ENCODE measurements around the gene HS3ST3A1. TPM values are rescaled to one million over a fixed set of nuclear protein-coding genes. Genes with fewer than 3 reads are reported as not detected.
"Not testable (repeated sequence)": the region's sequence is repeated elsewhere in the genome, so short reads cannot be mapped to it uniquely, and the experiment has no call there.

The HS3ST3A1 gene
- total RNA-seq, 1 donor from 2014 or later = 4.5 TPM

DNA sequence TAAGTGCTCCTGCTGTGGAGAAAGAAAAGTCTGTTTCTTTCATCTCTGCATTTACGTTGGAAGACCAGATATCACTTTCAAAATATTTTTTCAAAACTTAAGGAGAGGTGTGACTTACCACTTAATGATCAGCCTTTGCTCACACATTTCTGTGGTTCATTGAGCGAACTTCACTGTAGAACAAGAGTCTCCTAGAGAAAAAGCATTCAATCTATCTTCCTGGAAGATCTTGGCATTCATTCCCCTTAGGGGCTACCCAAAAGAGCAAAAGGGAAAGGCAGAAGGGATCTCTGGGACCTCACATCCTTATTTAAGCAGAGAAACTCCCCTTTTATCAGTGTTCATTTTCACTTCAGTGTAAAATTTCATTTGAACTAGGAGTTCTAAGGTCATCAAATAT is 61.2 kb downstream of the HS3ST3A1 start:
- intact Hi-C loops (cut with micrococcal nuclease) = no loop called here

DNA sequence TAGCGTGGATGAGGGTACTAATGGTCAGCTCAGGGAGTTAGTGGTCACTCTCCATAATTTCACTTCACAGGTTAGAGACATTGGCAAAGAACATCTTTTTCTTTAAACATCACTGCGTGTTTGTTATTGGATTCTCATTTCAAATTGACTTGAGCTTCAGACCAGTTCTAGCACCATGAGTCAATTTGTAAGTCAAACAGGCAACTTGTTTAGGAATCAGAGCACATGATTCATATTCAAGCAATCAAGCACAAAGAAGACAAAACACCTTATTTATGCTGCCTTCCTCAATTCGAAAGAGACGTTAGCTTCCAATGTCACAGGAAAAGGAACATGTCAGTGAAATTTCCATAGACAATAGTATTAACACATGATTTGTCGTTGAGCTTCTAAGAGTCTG is 62.3 kb downstream of the HS3ST3A1 start:
- intact Hi-C loops (cut with micrococcal nuclease) = no loop called here

DNA sequence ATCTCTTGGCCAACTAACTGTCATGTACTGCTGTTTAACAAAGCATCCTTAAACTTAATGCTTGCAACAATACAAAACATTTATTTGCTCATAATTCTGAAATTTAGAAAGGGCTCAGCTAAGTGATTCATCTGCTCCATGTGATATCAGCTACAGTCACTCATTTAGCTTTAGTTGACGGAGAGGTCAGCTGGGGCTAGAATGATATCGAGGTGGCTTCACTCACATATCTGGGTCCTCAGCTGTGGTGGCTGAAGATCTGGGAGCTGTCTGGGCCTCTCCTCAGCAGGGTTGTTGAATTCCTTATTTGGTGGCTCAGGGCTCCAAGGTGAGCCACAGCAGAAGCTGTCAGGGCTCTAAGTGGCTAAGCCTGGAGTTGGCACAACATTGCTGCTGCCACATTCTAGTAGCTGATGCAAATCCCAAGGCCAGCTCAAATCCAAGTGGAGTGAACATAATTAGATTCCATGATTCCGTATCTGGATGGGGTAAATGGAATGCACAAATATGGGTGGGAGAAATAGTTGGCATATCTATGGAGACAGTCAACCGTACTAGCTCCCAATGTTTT is 62.8 kb downstream of the HS3ST3A1 start:
- intact Hi-C loops (cut with micrococcal nuclease) = no loop called here

DNA sequence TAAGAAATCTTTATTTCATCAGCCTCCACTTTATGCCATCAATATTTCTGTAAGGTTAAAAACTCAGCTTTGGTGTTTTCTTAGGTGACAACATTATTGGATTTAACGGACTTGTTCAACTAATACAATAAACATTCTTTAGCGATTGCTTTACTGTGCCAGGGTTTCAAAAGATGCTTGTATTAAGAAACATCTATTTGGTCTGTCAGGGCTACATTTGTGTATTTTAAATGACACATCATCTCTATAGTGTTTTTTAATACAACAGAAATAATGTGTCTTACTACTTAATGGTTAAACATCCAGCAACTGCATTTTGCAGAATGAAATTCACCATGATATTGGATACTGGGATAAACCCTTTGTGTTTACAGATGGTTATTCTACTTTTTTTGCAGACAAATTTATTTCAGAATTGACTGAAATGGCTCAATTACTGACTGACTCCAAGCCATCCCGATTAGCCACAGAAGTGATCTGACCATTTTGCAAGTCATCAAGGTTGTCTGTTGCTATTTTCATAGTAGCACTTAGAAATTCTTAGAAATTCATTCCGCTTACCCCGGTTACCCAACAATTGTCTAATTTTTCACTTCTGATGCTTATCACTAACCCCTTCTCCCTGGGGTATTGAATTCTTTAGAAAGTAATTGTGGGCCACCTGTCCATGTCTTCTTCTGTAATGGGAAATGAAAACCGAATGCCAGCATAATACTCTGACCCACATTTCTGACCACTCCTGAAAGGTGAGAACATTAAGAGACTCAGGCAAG is 63.7 kb downstream of the HS3ST3A1 start:
- intact Hi-C loops (cut with micrococcal nuclease) = no loop called here

DNA sequence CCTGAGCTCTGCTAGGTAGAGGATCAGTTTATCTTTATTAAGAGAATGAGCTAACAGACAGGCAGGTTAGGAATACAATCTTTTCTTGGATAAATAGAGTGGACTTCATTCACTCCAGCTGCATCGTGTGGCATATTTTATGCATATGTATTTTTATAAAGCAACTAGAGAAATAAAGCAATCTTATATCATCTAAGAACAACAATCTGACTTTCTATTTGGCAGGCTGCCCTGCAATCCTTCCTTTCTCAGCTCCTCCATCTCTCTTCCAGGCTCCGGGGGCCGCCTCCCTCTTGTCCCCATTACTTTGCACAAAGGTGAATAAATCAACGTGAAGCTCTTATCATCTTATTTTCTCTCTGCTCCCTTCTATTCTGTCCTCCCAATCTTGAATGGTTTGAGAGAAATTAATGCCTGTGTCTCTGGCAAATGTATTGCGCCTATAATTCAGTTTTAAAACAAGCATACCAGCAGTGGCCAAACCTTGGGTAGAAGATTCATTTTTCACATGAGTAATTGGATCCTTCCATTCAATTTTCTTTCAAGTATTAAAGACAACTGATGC is 64.5 kb downstream of the HS3ST3A1 start:
- intact Hi-C loops (cut with micrococcal nuclease) = no loop called here

DNA sequence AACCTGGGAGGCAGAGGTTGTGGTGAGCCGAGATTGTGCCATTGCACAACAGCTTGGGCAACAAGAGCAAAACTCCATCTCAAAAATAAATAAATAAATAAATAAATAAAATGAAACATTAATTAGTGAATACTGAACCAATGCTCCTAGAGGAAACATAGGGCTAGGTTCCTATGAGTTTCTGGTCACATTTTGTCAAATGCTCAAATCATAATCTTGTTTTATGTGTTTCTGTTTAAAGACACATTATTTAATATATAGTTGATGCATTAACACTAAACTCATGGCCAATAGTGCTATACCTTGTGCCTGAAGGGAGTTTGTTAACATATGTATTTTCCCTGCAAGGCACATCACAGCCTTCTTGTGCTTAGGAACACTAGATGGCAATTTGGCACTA is 66.8 kb downstream of the HS3ST3A1 start:
- intact Hi-C loops (cut with micrococcal nuclease) = no loop called here

DNA sequence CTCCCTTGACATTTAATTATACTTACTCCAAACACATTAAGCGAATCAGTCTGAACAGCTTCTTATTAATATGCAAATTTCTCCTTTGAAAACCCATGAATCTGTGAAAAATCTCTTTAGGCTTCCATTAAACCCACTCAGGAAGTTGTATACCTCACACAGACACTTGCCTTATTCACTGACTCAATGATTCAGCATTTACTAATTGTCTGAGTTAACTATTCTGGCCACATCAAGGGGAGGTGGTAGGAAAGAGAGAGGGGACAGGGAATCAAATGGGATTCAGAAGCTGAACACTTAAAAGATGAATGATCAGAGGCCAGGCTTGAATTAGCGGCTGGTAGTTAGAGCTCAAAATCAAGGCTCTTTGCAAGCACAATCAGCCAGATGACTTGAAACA is 70.0 kb downstream of the HS3ST3A1 start:
- intact Hi-C loops (cut with micrococcal nuclease) = no loop called here

DNA sequence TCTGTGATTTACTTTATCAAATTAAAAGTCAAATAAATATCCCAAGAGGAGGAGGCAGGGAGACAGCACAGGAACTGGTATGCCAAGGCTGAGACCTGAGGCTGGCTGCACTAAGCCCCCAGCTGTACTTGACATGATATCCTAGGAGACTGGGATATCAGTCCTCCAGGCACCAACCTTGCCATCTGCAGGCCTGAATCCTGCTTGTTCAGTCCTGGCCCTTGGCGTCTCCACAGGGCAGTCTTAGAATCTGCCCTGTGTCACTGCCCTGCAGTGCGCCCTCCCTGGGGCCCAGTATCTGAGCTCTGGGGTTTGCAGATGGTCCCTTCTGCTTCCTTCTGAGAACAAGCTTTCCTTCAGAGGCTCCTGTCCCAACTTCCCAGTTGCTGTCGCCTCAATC is 75.9 kb downstream of the HS3ST3A1 start:
- intact Hi-C loops (cut with micrococcal nuclease) = no loop called here

DNA sequence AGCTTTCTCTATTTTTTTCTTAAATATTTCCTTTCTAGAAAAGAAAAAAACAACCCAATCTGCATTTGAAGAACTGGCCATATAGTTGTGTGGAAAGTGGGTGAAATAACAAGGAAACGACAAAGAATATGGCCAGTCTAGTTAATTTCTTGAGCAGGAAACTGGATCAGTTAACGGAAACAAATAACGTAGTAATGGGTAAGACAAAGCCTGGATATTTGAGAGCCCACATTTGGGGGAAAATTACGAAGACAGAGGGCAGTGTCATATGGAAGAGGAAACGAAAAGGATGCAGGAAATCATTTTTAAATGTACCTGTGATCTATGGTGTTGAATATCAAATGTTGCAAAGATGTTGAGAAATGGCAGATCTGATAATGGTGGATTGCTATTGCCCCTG is 78.6 kb downstream of the HS3ST3A1 start:
- intact Hi-C loops (cut with micrococcal nuclease) = no loop called here

DNA sequence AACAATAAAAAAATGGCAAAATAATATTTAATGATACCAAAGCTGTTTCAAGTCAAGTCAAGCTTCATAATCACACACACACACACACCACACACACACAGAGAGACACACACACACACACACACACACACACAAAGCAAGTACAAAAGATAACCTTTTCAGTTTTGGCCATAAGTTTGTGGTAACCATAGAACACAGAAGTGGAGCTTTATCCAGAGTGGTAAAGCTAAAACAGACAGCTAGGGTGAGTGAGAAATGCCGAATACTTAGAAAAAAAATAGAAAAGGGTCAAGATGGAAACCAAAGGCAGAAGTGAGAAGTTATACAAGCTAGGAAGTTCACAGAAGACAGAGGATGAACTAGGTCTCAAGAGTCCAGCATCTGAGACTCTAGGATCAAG is 79.0 kb downstream of the HS3ST3A1 start:
- intact Hi-C loops (cut with micrococcal nuclease) = no loop called here

DNA sequence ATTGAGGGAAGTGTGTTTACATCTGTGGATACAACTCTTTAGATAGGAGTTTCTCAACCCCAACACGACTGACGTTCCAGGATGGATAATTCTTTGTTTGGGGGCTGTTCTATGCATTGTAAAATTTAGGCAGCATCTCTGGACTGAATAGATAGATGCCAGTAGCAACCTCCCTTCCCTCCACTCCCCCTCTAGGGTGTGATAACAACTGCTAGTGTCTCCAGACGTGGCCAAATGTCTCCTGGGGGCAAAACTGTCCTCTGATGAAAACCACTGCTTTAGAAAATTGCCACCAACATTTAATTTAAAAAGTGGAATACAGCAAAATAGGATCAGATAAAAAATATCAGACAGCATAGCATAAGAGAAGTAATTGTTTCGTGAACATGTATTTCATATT is 79.9 kb downstream of the HS3ST3A1 start:
- intact Hi-C loops (cut with micrococcal nuclease) = no loop called here

DNA sequence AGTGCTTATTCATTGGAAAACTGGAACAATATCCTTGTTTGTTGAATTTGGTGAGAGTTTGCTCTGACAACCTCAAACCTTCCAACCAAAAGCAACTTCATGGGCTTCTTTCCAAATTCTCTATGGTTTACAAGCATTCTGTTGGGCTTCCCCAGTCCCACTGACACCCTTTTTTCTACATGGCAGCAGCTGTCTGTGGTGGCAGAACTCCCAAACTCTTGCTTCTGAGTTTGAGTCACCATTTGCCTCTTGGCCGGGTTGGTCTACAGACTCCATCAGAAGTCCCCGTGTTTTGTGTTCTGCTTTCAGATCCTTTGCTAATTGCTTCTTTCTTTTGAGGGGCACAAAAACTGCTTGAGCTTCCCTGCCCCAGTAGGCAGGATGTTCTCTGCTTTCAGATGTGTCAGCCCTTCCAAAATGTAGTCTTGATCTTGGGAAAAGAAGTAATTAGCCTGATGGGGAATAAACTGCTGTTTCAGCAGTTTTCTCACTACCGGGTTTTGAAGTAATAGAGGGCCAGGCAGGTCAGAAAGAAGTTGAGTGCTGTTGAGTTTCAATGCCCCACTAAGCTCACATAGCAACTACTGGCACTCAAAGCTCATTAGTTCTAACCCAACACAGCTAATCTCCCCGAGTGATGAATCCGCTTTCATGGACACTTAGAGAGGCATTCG is 80.7 kb downstream of the HS3ST3A1 start:
- intact Hi-C loops (cut with micrococcal nuclease) = no loop called here

DNA sequence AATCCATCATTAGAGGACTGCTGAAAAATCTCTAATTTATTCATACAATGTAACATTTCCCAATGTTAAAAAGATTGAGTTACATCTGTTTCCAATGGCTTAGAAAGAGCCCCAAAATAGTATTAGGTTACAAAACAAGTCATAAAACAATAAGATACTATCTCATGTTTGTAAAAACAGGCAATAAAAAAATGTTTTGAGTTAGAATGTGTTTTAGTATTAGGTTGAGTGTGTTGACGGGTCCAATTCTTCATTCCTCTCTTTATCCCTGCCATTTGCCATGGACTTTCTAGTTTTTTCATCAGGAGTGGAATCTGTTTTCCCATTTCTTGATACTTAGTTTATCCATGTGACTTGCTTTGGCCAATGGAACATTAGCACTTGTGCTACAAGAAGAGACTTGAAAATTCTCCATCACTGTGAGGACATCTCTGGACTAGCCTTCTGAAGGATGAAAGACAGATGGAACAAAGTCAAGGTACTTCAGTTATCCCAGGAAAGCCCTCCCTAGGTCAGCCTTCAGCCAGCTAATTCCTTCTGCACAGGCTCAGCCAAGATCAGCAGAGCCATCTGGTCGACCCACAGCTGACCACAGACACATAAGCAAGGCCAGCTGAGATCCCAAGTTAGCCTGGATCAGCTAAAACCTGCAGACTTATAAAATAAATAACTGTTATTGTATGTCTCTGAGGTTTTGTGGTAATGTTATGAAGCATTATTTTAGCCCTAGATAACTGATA is 83.3 kb downstream of the HS3ST3A1 start:
- intact Hi-C loops (cut with micrococcal nuclease) = no loop called here

DNA sequence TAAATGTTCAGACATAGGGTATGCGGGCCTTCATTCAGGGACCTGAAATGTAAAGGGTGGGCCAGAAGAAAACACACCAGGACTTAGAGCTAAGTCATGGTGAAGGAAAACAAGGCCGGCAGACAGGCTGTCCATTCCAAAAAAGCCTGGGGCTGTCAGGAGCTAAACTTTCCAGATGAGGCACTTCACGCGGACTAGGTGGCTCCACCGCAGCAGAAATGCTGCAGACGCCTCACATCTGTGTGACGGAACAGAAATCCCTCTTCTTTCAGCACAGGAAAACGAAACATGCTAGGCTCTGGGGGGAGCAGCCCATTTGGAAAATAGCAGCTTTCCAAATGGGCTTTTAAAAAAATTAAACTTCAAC is 88.7 kb downstream of the HS3ST3A1 start:
- intact Hi-C loops (cut with micrococcal nuclease) = no loop called here

DNA sequence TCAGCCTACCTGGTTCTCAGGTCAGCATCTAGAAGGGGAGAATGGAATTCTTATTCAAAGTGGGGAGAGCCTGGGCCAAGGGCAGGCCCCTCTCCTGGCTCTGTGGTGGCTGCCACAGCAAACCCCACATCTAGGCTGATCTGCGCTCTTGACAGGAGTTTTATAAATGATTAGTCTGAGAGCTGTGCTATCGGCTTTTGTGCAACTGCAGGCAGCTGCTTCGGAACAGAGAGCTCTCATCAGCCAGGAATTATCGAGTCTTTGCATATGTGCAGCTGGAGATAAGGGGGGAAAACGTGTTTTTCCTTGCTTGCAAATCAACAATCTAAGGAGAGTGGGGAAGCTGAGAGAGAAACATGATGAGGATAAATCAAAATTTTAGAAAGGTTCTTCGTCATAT is 91.7 kb downstream of the HS3ST3A1 start:
- intact Hi-C loops (cut with micrococcal nuclease) = no loop called here

DNA sequence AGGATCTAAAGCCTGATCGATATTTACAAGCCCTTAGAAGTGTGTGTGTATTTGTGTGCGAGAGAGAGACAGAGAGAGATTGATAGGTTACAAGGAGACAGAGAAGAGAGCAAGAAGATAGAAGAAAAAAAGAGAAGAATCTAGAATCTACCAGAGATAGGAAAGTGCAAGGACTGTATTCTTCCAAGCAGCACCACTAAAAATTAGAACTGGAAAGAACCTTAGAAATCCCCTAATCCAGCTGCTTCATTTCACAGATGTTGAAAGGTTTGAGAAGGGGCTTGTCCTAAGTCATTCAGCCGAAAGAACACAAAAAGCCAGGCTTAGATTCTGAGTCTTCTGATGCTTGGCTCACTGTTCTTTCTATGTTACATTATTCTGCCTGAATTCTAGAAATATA is 92.2 kb downstream of the HS3ST3A1 start:
- intact Hi-C loops (cut with micrococcal nuclease) = no loop called here

DNA sequence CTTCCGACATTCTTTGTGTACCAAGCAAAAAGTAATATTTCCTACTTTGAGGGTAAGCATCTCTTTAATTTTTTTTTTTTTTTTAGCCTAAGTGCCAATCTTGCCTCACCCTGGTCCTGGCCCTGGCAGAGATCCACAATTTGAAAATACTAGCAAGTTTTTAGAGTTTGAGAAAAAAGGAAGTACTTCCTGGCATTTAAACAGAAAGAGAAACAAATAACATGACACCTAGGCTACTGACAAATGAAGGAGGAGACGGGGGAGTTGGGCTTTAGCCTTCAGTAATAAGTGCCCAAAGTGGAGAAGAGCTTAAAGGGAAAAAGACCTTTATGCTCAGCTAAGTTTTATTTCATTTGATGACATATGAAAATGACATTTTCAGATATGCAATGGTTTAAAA is 92.8 kb downstream of the HS3ST3A1 start:
- intact Hi-C loops (cut with micrococcal nuclease) = no loop called here

DNA sequence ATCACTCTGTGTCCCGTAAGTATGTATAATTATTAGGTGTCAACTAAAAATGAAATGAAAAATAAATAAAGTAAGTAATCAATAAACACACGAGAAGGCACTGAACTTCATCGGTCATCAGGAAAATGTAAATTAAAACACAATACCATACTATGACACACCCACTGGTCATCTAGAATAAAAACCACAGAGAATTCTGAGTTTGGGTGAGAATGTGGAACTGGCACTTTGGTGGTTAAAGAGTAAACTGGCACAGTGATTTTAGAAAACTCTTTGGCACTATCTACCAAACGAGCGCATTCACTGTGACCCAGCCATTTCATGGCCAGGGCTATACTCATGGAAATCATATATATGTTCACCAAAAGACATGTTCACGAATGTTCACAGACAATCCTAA is 98.2 kb downstream of the HS3ST3A1 start:
- intact Hi-C loops (cut with micrococcal nuclease) = no loop called here

DNA sequence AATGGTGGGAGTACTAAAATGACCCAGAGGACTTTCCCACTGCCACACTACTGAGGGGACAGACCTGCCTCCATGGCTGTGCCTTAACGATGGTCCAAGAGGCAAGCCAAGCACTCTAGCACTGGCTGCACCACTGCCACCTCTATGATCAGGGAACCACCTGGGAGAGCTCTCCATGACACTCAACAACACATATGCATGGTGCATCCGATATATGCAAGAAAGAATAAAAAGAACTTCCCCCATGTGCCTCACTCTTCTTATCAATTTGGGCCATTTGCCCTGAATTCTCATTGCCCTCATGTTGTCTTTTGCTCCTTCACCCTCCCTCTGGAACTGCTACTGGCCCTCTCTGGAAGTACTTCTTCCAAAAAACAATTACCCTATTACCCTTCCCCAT is 99.5 kb downstream of the HS3ST3A1 start:
- intact Hi-C loops (cut with micrococcal nuclease) = no loop called here

DNA sequence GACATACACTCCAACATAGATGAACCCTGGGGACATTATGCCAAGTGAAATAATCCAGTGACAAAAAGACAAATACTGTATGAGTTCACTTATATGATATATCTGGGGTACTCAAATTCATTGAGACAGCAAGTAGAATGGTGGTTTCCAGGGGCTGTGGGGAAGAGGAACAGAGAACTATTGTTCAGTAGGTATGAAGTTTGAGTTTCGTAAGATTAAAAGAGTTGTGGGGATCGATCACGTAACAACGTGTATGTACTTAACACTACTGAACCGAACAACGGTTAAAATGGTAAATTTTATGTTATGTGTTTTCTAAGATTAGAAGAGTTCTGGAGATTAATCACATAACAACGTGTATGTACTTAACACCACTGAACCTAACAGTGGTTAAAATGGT is 100.8 kb downstream of the HS3ST3A1 start:
- intact Hi-C loops (cut with micrococcal nuclease) = no loop called here

DNA sequence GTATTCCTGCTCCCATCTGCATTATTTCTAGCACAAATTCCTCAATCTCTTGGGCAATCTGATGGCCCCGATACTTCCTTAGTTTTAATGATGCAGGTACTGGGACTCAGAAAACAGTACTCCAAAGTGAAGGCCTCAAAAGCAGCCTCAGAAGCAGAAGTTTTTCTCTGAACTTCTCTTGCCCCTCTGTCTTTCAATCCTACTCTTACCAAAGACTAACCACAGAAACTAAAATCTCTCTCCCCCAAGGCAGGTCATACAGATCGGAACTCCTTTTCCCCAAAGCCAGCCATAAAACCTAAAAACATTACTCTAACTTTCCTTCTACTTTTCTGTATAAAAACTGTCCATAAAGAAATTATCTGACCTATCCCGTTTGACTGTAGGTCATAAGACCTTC is 103.5 kb downstream of the HS3ST3A1 start:
- intact Hi-C loops (cut with micrococcal nuclease) = no loop called here

DNA sequence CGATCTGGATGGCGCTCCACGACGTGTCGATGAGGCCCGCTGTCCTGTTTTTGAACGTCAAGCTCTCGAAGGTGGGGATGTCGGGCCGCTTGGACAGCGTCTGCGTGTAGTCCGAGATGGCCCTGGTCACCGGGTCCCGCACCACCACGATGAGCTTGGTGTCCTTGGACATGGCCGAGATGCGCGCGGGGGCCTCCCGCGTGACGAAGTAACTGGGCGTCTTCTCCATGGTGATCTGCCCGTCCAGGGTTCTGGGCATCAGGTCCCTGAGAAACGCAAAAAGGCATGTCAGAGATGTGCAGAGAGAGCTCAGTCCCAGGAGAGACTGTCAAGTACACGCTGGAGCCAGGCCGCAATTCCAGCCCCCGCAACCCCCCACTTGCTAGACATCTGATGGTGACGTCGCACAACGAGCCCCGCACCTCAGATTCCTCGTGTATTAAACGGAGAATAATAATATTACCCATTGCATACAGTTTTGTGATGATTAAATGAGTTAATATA is 105.1 kb downstream of the HS3ST3A1 start:
- intact Hi-C loops (cut with micrococcal nuclease) = not testable (repeated sequence)
